ENCODE measurements around the gene OPN3.

DNA sequence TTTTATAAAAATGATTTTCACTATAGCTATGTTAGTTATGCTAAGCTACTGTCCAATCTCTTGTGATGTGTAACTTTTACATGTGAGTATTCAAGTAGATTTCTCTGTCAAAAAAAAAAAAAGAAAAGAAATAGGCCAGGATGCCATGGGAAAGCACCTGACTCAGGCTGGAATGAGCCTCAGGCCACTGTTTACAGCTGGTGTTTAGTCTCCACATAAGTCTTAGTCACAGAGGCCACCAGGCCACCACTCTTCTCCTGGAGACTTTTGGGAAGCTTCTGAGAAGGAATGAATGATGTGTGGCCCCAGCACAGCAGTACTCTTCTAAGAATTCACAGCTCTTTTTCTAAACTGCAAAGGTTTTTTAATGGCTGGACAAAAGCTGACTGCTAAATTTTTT lies 48.9 kb downstream of the OPN3 start:
- TF ChIP-seq POLR2AphosphoS5 (IDR thresholded peaks at IDR 0.05): no peak
- no peak for TF ChIP-seq POLR2A (IDR thresholded peaks at IDR 0.05)
- TF ChIP-seq, protein P1, sequence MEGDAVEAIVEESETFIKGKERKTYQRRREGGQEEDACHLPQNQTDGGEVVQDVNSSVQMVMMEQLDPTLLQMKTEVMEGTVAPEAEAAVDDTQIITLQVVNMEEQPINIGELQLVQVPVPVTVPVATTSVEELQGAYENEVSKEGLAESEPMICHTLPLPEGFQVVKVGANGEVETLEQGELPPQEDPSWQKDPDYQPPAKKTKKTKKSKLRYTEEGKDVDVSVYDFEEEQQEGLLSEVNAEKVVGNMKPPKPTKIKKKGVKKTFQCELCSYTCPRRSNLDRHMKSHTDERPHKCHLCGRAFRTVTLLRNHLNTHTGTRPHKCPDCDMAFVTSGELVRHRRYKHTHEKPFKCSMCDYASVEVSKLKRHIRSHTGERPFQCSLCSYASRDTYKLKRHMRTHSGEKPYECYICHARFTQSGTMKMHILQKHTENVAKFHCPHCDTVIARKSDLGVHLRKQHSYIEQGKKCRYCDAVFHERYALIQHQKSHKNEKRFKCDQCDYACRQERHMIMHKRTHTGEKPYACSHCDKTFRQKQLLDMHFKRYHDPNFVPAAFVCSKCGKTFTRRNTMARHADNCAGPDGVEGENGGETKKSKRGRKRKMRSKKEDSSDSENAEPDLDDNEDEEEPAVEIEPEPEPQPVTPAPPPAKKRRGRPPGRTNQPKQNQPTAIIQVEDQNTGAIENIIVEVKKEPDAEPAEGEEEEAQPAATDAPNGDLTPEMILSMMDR (IDR thresholded peaks at IDR 0.05): no peak
- no peak for TF ChIP-seq EP300 (IDR thresholded peaks at IDR 0.05)

Data from gastroesophageal sphincter (tissue), 3 donors.